Neural cell (in vitro differentiated cells): ENCODE data around the gene CARMIL1. TPM values are rescaled to one million over a fixed set of nuclear protein-coding genes. Genes with fewer than 3 reads are reported as not detected.

Experiments
- H2AFZ ChIP-seq: fragments of 200-600, 300-800 bp; sonication (generic), shearing (Covaris generic); 2 replicates; pipeline ENCODE4 v1.6.0; 2014; ENCODE audit warnings: low read depth, mild to moderate bottlenecking, antibody characterized with exemption, low read length, moderate library complexity
- H3F3A ChIP-seq: fragments of 200-600 bp; shearing (Covaris generic); 2 replicates; pipeline ENCODE4 v1.6.1; 2016; ENCODE audit warnings: mild to moderate bottlenecking, moderate library complexity, mixed read lengths, antibody characterized with exemption, low read length; ENCODE audit not compliant: insufficient read depth, poor library complexity, severe bottlenecking
- H3K27ac ChIP-seq: fragments of 200-600, 300-800 bp; sonication (generic), shearing (Covaris generic); 2 replicates; pipeline ENCODE4 v1.5.1; 2014; ENCODE audit warnings: mild to moderate bottlenecking, low read length, moderate library complexity
- H3K27me3 ChIP-seq: fragments of 300-800, 200-600 bp; sonication (generic), shearing (Covaris generic); 2 replicates; pipeline ENCODE4 v1.6.0; 2014; ENCODE audit warnings: mild to moderate bottlenecking, low read depth, low read length, moderate library complexity; ENCODE audit not compliant: insufficient read depth
- H3K36me3 ChIP-seq: fragments of 300-800, 200-600 bp; sonication (generic), shearing (Covaris generic); 2 replicates; pipeline ENCODE4 v1.5.1; 2014; ENCODE audit warnings: mild to moderate bottlenecking, antibody characterized with exemption, low read length, moderate library complexity; ENCODE audit not compliant: insufficient read depth
- H3K4me2 ChIP-seq: fragments of 300-800, 200-600 bp; sonication (generic), shearing (Covaris generic); 2 replicates; pipeline ENCODE4 v1.6.0; 2014; ENCODE audit warnings: mild to moderate bottlenecking, low read length
- H3K4me3 ChIP-seq: fragments of 300-800, 200-600 bp; sonication (generic), shearing (Covaris generic); 2 replicates; pipeline ENCODE4 v1.5.1; 2014; ENCODE audit warnings: mild to moderate bottlenecking, low read length, moderate library complexity
- H3K79me2 ChIP-seq: fragments of 200-600 bp; shearing (Covaris generic); replicated peaks from 2 replicates; pipeline ENCODE4 v1.6.0; 2014; ENCODE audit warnings: mild to moderate bottlenecking, low read length, moderate library complexity; ENCODE audit not compliant: insufficient read depth
- H3K9ac ChIP-seq: fragments of 300-800, 200-600 bp; sonication (generic), shearing (Covaris generic); 2 replicates; pipeline ENCODE4 v1.6.1; 2016; ENCODE audit warnings: mild to moderate bottlenecking, low read length, mixed read lengths
- H3K9me2 ChIP-seq: fragments of 200-600 bp; shearing (Covaris generic); 2 replicates; pipeline ENCODE4 v1.6.1; 2016; ENCODE audit warnings: mild to moderate bottlenecking, low read length, mixed read lengths; ENCODE audit not compliant: insufficient read depth
- H3K9me3 ChIP-seq: fragments of 200-600, 300-800 bp; sonication (generic), shearing (Covaris generic); 2 replicates; pipeline ENCODE4 v1.6.1; 2016; ENCODE audit warnings: mild to moderate bottlenecking, mixed run types, low read length, moderate library complexity, mixed read lengths
- H4K20me1 ChIP-seq: fragments of 200-600 bp; shearing (Covaris generic); 2 replicates; pipeline ENCODE4 v1.6.1; 2016; ENCODE audit warnings: mild to moderate bottlenecking, mixed run types; ENCODE audit not compliant: insufficient read depth
- EP300 ChIP-seq: fragments of 450-650 bp; conservative IDR thresholded peaks from 2 replicates; pipeline ENCODE4 v1.6.1; 2014; ENCODE audit warnings: antibody characterized with exemption, mild to moderate bottlenecking, moderate library complexity; ENCODE audit not compliant: poor library complexity, severe bottlenecking
- EZH2 ChIP-seq: fragments of 200-600, 300-800 bp; shearing (Covaris generic), sonication (generic); IDR thresholded peaks from 2 replicates; pipeline ENCODE4 v1.6.1; 2014; ENCODE audit warnings: antibody characterized with exemption, low read length, borderline replicate concordance, mild to moderate bottlenecking; ENCODE audit not compliant: insufficient read depth, poor library complexity, severe bottlenecking
- MXI1 ChIP-seq: fragments of 450-650 bp; conservative IDR thresholded peaks from 2 replicates; pipeline ENCODE4 v1.6.1; 2014; ENCODE audit warnings: antibody characterized with exemption, mild to moderate bottlenecking; ENCODE audit not compliant: poor library complexity, severe bottlenecking
- POLR2AphosphoS5 ChIP-seq: IDR thresholded peaks from 2 replicates; pipeline ENCODE4 v1.6.1; 2012
- RAD21 ChIP-seq: fragments of 450-650 bp; conservative IDR thresholded peaks from 2 replicates; pipeline ENCODE4 v1.6.1; 2014; ENCODE audit warnings: antibody characterized with exemption, mild to moderate bottlenecking, moderate library complexity
- SMC3 ChIP-seq: fragments of 450-650 bp; conservative IDR thresholded peaks from 2 replicates; pipeline ENCODE4 v1.6.1; 2014; ENCODE audit warnings: antibody characterized with exemption, mild to moderate bottlenecking, moderate library complexity; ENCODE audit not compliant: poor library complexity
- TAF1 ChIP-seq: IDR thresholded peaks from 2 replicates; pipeline ENCODE4 v1.6.1; 2012; ENCODE audit warnings: low read depth
- polyA plus RNA-seq: library from polyadenylated mRNA; depleted of rRNA; stranded (reverse); fragments of >200 nt; gene quantifications from 2 replicates; pipeline ENCODE4 v1.2.3, GENCODE V29; 2014
- TF ChIP-seq, protein P1 (sequence below): IDR thresholded peaks from 2 replicates; pipeline ENCODE4 v1.6.1; 2012; ENCODE audit warnings: borderline replicate concordance
- TF ChIP-seq, protein P2 (sequence below): fragments of 450-650 bp; IDR thresholded peaks from 2 replicates; pipeline ENCODE4 v1.5.1; 2014; ENCODE audit warnings: antibody characterized with exemption, mild to moderate bottlenecking, moderate library complexity; ENCODE audit not compliant: poor library complexity, severe bottlenecking

CARMIL1 gene
- polyA plus RNA-seq, 1 donor from 2014 or later: 5.3 TPM

- no peak for TF ChIP-seq RAD21
- TF ChIP-seq, protein P1, sequence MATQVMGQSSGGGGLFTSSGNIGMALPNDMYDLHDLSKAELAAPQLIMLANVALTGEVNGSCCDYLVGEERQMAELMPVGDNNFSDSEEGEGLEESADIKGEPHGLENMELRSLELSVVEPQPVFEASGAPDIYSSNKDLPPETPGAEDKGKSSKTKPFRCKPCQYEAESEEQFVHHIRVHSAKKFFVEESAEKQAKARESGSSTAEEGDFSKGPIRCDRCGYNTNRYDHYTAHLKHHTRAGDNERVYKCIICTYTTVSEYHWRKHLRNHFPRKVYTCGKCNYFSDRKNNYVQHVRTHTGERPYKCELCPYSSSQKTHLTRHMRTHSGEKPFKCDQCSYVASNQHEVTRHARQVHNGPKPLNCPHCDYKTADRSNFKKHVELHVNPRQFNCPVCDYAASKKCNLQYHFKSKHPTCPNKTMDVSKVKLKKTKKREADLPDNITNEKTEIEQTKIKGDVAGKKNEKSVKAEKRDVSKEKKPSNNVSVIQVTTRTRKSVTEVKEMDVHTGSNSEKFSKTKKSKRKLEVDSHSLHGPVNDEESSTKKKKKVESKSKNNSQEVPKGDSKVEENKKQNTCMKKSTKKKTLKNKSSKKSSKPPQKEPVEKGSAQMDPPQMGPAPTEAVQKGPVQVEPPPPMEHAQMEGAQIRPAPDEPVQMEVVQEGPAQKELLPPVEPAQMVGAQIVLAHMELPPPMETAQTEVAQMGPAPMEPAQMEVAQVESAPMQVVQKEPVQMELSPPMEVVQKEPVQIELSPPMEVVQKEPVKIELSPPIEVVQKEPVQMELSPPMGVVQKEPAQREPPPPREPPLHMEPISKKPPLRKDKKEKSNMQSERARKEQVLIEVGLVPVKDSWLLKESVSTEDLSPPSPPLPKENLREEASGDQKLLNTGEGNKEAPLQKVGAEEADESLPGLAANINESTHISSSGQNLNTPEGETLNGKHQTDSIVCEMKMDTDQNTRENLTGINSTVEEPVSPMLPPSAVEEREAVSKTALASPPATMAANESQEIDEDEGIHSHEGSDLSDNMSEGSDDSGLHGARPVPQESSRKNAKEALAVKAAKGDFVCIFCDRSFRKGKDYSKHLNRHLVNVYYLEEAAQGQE: no peak
- no peak for TF ChIP-seq EP300
- TF ChIP-seq POLR2AphosphoS5: no peak
- TF ChIP-seq, protein P2, sequence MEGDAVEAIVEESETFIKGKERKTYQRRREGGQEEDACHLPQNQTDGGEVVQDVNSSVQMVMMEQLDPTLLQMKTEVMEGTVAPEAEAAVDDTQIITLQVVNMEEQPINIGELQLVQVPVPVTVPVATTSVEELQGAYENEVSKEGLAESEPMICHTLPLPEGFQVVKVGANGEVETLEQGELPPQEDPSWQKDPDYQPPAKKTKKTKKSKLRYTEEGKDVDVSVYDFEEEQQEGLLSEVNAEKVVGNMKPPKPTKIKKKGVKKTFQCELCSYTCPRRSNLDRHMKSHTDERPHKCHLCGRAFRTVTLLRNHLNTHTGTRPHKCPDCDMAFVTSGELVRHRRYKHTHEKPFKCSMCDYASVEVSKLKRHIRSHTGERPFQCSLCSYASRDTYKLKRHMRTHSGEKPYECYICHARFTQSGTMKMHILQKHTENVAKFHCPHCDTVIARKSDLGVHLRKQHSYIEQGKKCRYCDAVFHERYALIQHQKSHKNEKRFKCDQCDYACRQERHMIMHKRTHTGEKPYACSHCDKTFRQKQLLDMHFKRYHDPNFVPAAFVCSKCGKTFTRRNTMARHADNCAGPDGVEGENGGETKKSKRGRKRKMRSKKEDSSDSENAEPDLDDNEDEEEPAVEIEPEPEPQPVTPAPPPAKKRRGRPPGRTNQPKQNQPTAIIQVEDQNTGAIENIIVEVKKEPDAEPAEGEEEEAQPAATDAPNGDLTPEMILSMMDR: no peak
- no peak for TF ChIP-seq EZH2
- no peak for TF ChIP-seq TAF1
- TF ChIP-seq MXI1: no peak
- TF ChIP-seq SMC3: no peak
- Histone ChIP-seq H3K27me3 (no peaks in the 10 kb centered on the region), H3K36me3 (no peaks in the 10 kb centered on the region), H2AFZ (no peak overlapping the region), H4K20me1 (no peaks in the 10 kb centered on the region), H3K4me2 (no peak overlapping the region), H3K9me2 (no peaks in the 10 kb centered on the region), H3F3A (no peaks in the 10 kb centered on the region), H3K4me3 (no peak overlapping the region), H3K9me3 (no peaks in the 10 kb centered on the region), H3K79me2 (no peaks in the 10 kb centered on the region), H3K9ac (no peak overlapping the region), H3K27ac (no peak overlapping the region)
These were observed 118.2 kb downstream of the CARMIL1 start for GRCh38 chr6:25397406-25397805.

DNA sequence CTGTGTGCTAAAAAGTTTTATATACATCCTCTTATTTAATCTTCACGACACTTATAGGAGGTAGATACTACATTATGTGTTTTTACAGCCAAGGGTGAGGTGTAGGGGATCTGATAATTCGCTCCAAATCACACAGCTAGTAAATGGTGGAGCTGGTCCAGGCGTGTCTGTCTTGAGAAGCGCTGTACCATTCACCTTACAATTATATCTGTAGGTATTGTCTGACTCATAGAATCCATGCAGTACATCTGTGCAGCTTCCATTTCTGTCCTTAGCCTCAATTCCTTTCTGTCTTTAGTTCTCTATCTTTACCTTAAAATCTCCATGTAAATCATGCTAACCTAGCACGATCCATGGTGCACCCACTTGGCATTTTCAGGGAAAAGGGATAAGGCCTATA, 120.7 kb downstream of the CARMIL1 start:
- no peaks in the 10 kb centered on the region for H3K79me2 ChIP-seq
- TF ChIP-seq POLR2AphosphoS5 (no peak), MXI1 (no peak), EZH2 (no peak), TAF1 (no peak), SMC3 (no peak)
- TF ChIP-seq, protein P1: no peak
- no peaks in the 10 kb centered on the region for H4K20me1 ChIP-seq
- no peak overlapping the region for H3K9ac ChIP-seq
- no peak overlapping the region for H3K4me3 ChIP-seq
- H3K36me3 ChIP-seq: no peaks in the 10 kb centered on the region
- no peaks in the 10 kb centered on the region for H3F3A ChIP-seq
- no peak overlapping the region for H3K27ac ChIP-seq
- H3K27me3 ChIP-seq: no peaks in the 10 kb centered on the region
- no peak overlapping the region for H3K4me2 ChIP-seq
- no peaks in the 10 kb centered on the region for H3K9me3 ChIP-seq
- no peaks in the 10 kb centered on the region for H3K9me2 ChIP-seq
- H2AFZ ChIP-seq: no peak overlapping the region
